Measurements from ENCODE around the gene ZBED1. TPM values are rescaled to one million over a fixed set of nuclear protein-coding genes. Genes with fewer than 3 reads are reported as not detected.

ZBED1 gene
- total RNA-seq, 1 experiment from 2014 or later = 45.1 TPM

DNA sequence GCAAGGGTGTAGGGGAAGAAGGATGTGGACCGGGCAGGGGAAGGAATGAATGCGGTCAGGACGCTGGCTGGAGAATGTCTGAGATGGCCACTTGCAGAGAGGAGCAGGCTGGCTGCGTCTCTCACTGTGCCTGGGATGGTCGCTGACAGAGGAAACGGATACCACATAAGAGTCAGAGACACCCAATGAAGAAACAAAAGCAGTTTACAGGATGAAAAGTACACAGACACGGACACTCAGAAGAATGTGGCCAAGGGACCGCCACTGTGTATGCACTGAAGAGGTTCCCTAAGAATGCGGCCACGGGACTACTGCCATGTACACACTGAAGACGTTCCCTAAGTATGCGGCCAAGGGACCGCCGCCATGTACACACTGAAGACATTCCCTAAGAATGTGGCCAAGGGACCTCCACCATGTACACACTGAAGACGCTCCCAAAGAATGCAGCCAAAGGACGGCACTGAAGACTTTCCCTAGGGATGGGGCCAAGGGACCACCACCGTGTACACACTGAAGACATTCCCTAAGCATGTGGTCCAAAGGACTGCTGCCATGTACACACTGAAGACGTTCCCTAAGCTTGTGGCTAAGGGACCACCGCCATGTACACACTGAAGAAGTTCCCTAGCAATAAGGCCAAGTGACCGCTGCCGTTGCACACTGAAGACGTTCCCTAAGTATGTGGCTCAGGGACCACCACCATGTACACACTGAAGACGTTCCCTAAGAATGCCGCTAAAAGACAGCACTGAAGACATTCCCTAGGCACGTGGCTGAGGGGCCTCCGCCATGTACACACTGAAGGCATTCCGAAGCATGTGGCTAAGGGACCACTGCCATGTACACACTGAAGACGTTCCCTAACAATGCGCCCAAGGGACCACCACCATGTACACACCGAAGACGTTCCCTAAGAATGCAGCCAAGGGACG is 32.2 kb downstream of the ZBED1 start:
- Mint-ChIP-seq H3K27me3 (ENCODE audit: low read depth) (peaks cover 2% of the 10 kb centered on the region; the same call in 1 of the 2 replicates), H3K36me3 (peaks cover 62% of the 10 kb centered on the region), H3K9me3 (peaks cover 55% of the 10 kb centered on the region), H3K27ac (0 out of 2 replicates have a peak overlapping the region, but pooled peaks have one; percentile 28), H3K4me1 (peaks cover 5% of the 10 kb centered on the region), H3K4me3 (no peak overlapping the region)
- POLR2A ChIA-PET = no interaction called here
- no peak for TF ChIP-seq GABPB1 (CRISPR knock-in tag; IDR thresholded peaks at IDR 0.05)
- TF ChIP-seq, protein P1, sequence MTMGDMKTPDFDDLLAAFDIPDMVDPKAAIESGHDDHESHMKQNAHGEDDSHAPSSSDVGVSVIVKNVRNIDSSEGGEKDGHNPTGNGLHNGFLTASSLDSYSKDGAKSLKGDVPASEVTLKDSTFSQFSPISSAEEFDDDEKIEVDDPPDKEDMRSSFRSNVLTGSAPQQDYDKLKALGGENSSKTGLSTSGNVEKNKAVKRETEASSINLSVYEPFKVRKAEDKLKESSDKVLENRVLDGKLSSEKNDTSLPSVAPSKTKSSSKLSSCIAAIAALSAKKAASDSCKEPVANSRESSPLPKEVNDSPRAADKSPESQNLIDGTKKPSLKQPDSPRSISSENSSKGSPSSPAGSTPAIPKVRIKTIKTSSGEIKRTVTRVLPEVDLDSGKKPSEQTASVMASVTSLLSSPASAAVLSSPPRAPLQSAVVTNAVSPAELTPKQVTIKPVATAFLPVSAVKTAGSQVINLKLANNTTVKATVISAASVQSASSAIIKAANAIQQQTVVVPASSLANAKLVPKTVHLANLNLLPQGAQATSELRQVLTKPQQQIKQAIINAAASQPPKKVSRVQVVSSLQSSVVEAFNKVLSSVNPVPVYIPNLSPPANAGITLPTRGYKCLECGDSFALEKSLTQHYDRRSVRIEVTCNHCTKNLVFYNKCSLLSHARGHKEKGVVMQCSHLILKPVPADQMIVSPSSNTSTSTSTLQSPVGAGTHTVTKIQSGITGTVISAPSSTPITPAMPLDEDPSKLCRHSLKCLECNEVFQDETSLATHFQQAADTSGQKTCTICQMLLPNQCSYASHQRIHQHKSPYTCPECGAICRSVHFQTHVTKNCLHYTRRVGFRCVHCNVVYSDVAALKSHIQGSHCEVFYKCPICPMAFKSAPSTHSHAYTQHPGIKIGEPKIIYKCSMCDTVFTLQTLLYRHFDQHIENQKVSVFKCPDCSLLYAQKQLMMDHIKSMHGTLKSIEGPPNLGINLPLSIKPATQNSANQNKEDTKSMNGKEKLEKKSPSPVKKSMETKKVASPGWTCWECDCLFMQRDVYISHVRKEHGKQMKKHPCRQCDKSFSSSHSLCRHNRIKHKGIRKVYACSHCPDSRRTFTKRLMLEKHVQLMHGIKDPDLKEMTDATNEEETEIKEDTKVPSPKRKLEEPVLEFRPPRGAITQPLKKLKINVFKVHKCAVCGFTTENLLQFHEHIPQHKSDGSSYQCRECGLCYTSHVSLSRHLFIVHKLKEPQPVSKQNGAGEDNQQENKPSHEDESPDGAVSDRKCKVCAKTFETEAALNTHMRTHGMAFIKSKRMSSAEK (CRISPR knock-in tag; IDR thresholded peaks at IDR 0.05; ENCODE audit: borderline replicate concordance) = no peak
- TF ChIP-seq, protein P2, sequence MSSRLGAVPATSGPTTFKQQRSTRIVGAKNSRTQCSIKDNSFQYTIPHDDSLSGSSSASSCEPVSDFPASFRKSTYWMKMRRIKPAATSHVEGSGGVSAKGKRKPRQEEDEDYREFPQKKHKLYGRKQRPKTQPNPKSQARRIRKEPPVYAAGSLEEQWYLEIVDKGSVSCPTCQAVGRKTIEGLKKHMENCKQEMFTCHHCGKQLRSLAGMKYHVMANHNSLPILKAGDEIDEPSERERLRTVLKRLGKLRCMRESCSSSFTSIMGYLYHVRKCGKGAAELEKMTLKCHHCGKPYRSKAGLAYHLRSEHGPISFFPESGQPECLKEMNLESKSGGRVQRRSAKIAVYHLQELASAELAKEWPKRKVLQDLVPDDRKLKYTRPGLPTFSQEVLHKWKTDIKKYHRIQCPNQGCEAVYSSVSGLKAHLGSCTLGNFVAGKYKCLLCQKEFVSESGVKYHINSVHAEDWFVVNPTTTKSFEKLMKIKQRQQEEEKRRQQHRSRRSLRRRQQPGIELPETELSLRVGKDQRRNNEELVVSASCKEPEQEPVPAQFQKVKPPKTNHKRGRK (CRISPR knock-in tag; IDR thresholded peaks at IDR 0.05; ENCODE audit: borderline replicate concordance) = no peak
- DNase-seq (ENCODE audit: low spot score) (no peak), ATAC-seq (no peak)
- CTCF ChIA-PET = no interaction called here

DNA sequence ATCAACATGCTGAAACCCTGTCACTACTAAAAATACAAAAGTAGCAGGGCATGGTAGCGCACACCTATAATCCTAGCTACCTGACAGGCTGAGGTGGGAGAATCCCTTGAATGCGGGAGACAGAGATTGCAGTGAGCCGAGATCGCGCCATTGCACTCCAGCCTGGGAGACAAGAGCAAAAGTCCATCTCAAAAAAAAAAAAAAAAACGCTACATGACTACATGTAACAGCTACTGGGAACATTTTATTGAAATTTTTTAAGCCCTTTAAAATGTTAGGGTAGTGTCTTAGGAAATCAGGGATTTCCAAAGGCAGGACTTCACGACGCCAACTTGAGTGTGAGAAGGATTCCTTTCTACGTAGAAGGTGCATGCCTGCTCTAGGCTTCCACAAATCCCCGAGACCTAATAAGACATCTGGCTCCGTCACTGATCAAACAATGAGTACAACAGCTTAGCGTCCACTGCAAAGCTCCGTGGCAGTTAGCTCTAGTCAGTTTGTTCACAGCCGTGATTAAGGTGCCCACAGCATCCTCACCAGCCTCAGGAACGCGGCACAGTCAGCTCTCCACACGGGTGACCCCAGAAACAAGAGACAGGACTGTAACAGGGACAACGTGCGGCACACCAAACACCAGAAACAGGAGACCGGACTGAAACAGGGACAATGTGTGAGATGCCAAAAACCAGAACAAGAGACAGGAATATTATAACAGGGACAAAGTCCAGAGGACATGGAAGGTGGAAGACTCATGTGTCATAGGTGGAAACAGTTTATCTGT is 33.7 kb downstream of the ZBED1 start:
- peak overlapping the region; percentile 27 for H3K27ac Mint-ChIP-seq
- peaks cover 69% of the 10 kb centered on the region for H3K36me3 Mint-ChIP-seq
- ChIA-PET POLR2A (no interaction called here), CTCF (no interaction called here)
- DNase-seq (ENCODE audit: low spot score) (no peak), ATAC-seq (no peak)
- peaks cover 20% of the 10 kb centered on the region for H3K4me1 Mint-ChIP-seq
- TF ChIP-seq EMX1 (CRISPR knock-in tag; IDR thresholded peaks at IDR 0.05) = no peak
- no peak for TF ChIP-seq TEAD1 (CRISPR knock-in tag; IDR thresholded peaks at IDR 0.05)
- TF ChIP-seq RELA (CRISPR knock-in tag; IDR thresholded peaks at IDR 0.05; ENCODE audit: borderline replicate concordance) = no peak
- TF ChIP-seq, protein P3, sequence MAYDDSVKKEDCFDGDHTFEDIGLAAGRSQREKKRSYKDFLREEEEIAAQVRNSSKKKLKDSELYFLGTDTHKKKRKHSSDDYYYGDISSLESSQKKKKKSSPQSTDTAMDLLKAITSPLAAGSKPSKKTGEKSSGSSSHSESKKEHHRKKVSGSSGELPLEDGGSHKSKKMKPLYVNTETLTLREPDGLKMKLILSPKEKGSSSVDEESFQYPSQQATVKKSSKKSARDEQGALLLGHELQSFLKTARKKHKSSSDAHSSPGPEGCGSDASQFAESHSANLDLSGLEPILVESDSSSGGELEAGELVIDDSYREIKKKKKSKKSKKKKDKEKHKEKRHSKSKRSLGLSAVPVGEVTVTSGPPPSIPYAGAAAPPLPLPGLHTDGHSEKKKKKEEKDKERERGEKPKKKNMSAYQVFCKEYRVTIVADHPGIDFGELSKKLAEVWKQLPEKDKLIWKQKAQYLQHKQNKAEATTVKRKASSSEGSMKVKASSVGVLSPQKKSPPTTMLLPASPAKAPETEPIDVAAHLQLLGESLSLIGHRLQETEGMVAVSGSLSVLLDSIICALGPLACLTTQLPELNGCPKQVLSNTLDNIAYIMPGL (CRISPR knock-in tag; IDR thresholded peaks at IDR 0.05) = no peak
- no peak for TF ChIP-seq FOXP1 (CRISPR knock-in tag; IDR thresholded peaks at IDR 0.05; ENCODE audit: borderline replicate concordance)
- H3K9me3 Mint-ChIP-seq = peaks cover 57% of the 10 kb centered on the region
- H3K27me3 Mint-ChIP-seq (ENCODE audit: low read depth) = peaks cover 2% of the 10 kb centered on the region; the same call in 1 of the 2 replicates
- no peak overlapping the region for H3K4me3 Mint-ChIP-seq

DNA sequence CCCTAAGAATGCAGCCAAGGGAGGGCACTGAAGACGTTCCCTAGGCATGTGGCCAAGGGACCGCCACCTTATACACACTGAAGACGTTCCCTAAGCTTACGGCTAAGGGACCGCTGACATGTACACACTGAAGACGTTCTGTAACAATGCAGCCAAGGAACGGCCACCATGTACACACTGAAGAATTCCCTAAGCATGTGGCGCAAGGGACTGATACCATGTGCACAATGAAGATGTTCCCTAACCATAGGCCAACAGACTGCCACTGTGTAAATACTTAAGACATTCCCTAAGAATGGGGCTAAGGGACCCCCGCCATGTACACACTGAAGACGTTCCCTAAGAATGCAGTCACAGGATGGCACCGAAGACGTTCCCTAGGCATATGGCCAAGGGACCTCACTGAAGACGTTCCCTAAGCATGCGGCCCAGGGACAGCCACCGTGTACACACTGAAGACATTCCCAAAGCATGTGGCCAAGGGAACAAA is 36.1 kb downstream of the ZBED1 start:
- Mint-ChIP-seq H3K4me3 (no peak overlapping the region), H3K27me3 (ENCODE audit: low read depth) (no peaks in the 10 kb centered on the region), H3K36me3 (peaks cover 66% of the 10 kb centered on the region), H3K27ac (no peak overlapping the region), H3K4me1 (peaks cover 25% of the 10 kb centered on the region), H3K9me3 (peaks cover 51% of the 10 kb centered on the region)
- ATAC-seq (no peak; the same call in 1 of the 2 replicates), DNase-seq (ENCODE audit: low spot score) (peak; percentile 28)
- ChIA-PET POLR2A (no interaction called here), CTCF (no interaction called here)
- TF ChIP-seq ZNF232 (CRISPR knock-in tag; IDR thresholded peaks at IDR 0.05) (no peak), FOXK1 (CRISPR knock-in tag; IDR thresholded peaks at IDR 0.05) (0 out of 2 replicates have a peak, but pooled peaks have one; percentile 9)
